IMR-90 (cell line): Measurements from ENCODE around the gene AKAP13.

Source experiments
- SMC3 ChIP-seq: fragments of 150-350 bp; IDR thresholded peaks from 2 replicates; pipeline ENCODE4 v1.6.1; 2016; ENCODE audit warnings: low read depth, mild to moderate bottlenecking, antibody characterized with exemption, low read length, moderate library complexity
- TF ChIP-seq, protein P1 (sequence below): conservative IDR thresholded peaks from 2 replicates; pipeline ENCODE4 v1.5.1; 2012; ENCODE audit warnings: mild to moderate bottlenecking, low read depth, low read length, improper control_type of control experiment

- TF ChIP-seq, protein P1, sequence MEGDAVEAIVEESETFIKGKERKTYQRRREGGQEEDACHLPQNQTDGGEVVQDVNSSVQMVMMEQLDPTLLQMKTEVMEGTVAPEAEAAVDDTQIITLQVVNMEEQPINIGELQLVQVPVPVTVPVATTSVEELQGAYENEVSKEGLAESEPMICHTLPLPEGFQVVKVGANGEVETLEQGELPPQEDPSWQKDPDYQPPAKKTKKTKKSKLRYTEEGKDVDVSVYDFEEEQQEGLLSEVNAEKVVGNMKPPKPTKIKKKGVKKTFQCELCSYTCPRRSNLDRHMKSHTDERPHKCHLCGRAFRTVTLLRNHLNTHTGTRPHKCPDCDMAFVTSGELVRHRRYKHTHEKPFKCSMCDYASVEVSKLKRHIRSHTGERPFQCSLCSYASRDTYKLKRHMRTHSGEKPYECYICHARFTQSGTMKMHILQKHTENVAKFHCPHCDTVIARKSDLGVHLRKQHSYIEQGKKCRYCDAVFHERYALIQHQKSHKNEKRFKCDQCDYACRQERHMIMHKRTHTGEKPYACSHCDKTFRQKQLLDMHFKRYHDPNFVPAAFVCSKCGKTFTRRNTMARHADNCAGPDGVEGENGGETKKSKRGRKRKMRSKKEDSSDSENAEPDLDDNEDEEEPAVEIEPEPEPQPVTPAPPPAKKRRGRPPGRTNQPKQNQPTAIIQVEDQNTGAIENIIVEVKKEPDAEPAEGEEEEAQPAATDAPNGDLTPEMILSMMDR: no peak
- TF ChIP-seq SMC3: no peak
These were observed 177.0 kb downstream of the AKAP13 start for GRCh38 chr15:85557385-85557784.
